K562 (cell line): ENCODE measurements around the gene TTC31. TPM values are rescaled to one million over a fixed set of nuclear protein-coding genes. Genes with fewer than 3 reads are reported as not detected.

Experiments used
- ARID2 ChIP-seq: fragments of 450-650 bp; IDR thresholded peaks from 2 replicates; pipeline ENCODE4 v1.6.1; 2017; ENCODE audit warnings: antibody characterized with exemption, mild to moderate bottlenecking
- CEBPG ChIP-seq, 3 experiments: fragments of 200-800 bp in 1 of 3; sonication (Bioruptor generic) in 1 of 3; sonication (generic) in 1 of 3; formaldehyde crosslinking in 1 of 3; IDR thresholded peaks in 2 of 3; conservative IDR thresholded peaks in 1 of 3; 2 replicates each; pipeline versions ENCODE4 v1.6.1 to v1.8.0; 2016 to 2022; ENCODE audit warnings: missing compliant biosample characterization in 2 of 3, missing genetic modification characterization in 2 of 3, mild to moderate bottlenecking in 1 of 3, missing genetic modification reagents in 1 of 3
- CTCF ChIP-seq, 3 experiments: IDR thresholded peaks in 2 of 3; conservative IDR thresholded peaks in 1 of 3; 2 replicates each; pipeline ENCODE4 v1.5.1; 2011 to 2012; ENCODE audit warnings: low read length in 3 of 3, mild to moderate bottlenecking in 3 of 3, control low read depth in 2 of 3, improper control_type of control experiment in 1 of 3, inconsistent platforms in 1 of 3, low read depth in 1 of 3, mixed read lengths in 1 of 3, moderate library complexity in 1 of 3; ENCODE audit not compliant: insufficient read depth in 2 of 3
- E2F3 ChIP-seq: fragments of 250-450 bp; sonication (Bioruptor Pico); IDR thresholded peaks from 2 replicates; pipeline ENCODE4 v1.4.0; 2020; ENCODE audit warnings: mild to moderate bottlenecking
- FOS ChIP-seq: IDR thresholded peaks from 3 replicates; pipeline ENCODE4 v1.6.1; 2011; ENCODE audit not compliant: insufficient read length; ENCODE audit errors: extremely low read depth
- HDAC3 ChIP-seq: fragments of 450-650 bp; IDR thresholded peaks from 2 replicates; pipeline ENCODE4 v1.6.1; 2018; ENCODE audit warnings: borderline replicate concordance, mild to moderate bottlenecking, moderate library complexity; ENCODE audit not compliant: partially characterized antibody
- HNRNPUL1 ChIP-seq: fragments of 200-400 bp; formaldehyde crosslinking; IDR thresholded peaks from 2 replicates; pipeline ENCODE4 v1.6.1; 2017; ENCODE audit warnings: low read length
- HOMEZ ChIP-seq: fragments of 250-450 bp; sonication (Bioruptor Pico); IDR thresholded peaks from 2 replicates; pipeline ENCODE4 v1.4.0; 2020; ENCODE audit warnings: mild to moderate bottlenecking, moderate library complexity
- ILF3 ChIP-seq: fragments of 450-650 bp; IDR thresholded peaks from 2 replicates; pipeline ENCODE4 v1.6.1; 2018; ENCODE audit warnings: antibody characterized with exemption, mild to moderate bottlenecking, moderate library complexity, borderline replicate concordance
- NR0B1 ChIP-seq: fragments of 450-650 bp; IDR thresholded peaks from one replicate; pipeline ENCODE4 v1.6.1; 2018; ENCODE audit warnings: mild to moderate bottlenecking, moderate library complexity; ENCODE audit not compliant: partially characterized antibody
- RBM15 ChIP-seq: fragments of 200-400 bp; formaldehyde crosslinking; IDR thresholded peaks from 2 replicates; pipeline ENCODE4 v1.6.1; 2018; ENCODE audit warnings: mild to moderate bottlenecking, low read length, moderate library complexity; ENCODE audit not compliant: insufficient read depth
- TAF15 ChIP-seq: fragments of 200-400 bp; formaldehyde crosslinking; IDR thresholded peaks from 2 replicates; pipeline ENCODE4 v1.6.1; 2017; ENCODE audit warnings: mild to moderate bottlenecking, low read depth, low read length, moderate library complexity
- TEAD4 ChIP-seq, 2 experiments: sonication (generic) in 1 of 2; formaldehyde crosslinking in 1 of 2; IDR thresholded peaks; 2 replicates each; pipeline versions ENCODE4 v1.6.1 to v1.8.0; 2012 to 2022; ENCODE audit warnings: borderline replicate concordance in 1 of 2, inconsistent platforms in 1 of 2, low read length in 1 of 2, mild to moderate bottlenecking in 1 of 2, missing genetic modification reagents in 1 of 2
- THRAP3 ChIP-seq: fragments of 450-650 bp; IDR thresholded peaks from 2 replicates; pipeline ENCODE4 v1.6.1; 2016; ENCODE audit warnings: mild to moderate bottlenecking, inconsistent platforms, borderline replicate concordance
- U2AF1 ChIP-seq: fragments of 200-400 bp; formaldehyde crosslinking; optimal IDR thresholded peaks from 2 replicates; pipeline ENCODE3; 2017; ENCODE audit warnings: mild to moderate bottlenecking, low read depth, low read length, moderate library complexity
- UBTF ChIP-seq, 2 experiments: IDR thresholded peaks; 2 replicates each; pipeline ENCODE4 v1.6.1; 2012; ENCODE audit warnings: improper control_type of control experiment in 2 of 2, low read depth in 2 of 2, low read length in 2 of 2, borderline replicate concordance in 1 of 2
- ZEB2 ChIP-seq: fragments of 450-650 bp; IDR thresholded peaks from 2 replicates; pipeline ENCODE4 v1.6.1; 2016
- ZNF274 ChIP-seq: IDR thresholded peaks from 2 replicates; pipeline ENCODE4 v1.6.1; 2011; ENCODE audit warnings: low read depth, mild to moderate bottlenecking, low read length, moderate library complexity, borderline replicate concordance
- polyA plus RNA-seq, 8 experiments: library from polyadenylated mRNA; depleted of rRNA in 4 of 8; stranded (reverse) in 5 of 8; unstranded in 3 of 8; fragments of >200 nt; fragmentation: Nextera tagmentation in 2 of 8; fragmentation: Illumina TruSeq in 1 of 8; extraction: Ambion mirVana in 2 of 8; extraction: Trizol in 1 of 8; gene quantifications; 2 replicates each; pipeline versions ENCODE4 v1.2.1 to v1.2.3, GENCODE V29; 2011 to 2014; ENCODE audit warnings: inconsistent platforms in 1 of 8, missing spikeins in 1 of 8
- total RNA-seq, 7 experiments: library from RNA; depleted of rRNA in 6 of 7; stranded (reverse); fragments of >200 nt in 6 of 7; fragmentation: Illumina TruSeq in 2 of 7; extraction: Trizol in 2 of 7; gene quantifications; 2 replicates each; pipeline versions ENCODE4 v1.2.1 to v1.2.3, GENCODE V29; 2011 to 2021; ENCODE audit warnings: low replicate concordance in 1 of 7

The TTC31 gene
- total and polyA plus RNA-seq, 9 of the 15 experiments (the other 6 are each of a cell fraction or from before 2014, with no cell fraction given) = 4.7 to 30.5 (median 15.9) TPM

DNA sequence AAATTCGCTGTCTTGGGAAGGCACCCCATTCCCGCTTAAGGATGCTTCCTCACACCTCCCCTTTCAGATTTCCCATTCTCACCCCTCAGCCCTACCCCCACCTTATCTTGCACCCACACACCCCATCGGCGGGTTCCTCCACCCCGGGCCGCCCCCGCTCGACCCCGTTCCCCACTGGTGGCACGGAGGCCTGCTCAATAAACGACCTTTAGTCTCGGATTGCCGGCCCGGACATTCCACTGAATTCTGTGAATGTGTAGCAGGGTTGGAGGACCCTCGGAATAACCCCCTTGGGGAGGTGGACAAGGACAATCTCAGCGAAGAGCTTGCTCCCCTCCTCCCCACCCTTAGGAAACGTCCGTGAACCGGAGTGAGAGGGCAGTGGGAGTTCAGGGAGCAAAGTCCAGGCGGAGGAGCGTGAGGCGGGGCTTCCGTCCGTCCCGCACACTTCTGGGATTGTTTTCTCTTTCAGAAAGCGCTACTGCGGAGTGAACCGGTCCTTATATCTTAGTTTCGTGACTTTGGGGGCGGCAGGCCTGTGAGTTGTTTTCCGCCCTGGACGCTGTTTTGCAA is 19.4 kb downstream of the TTC31 start (continued):
- no peak for TF ChIP-seq UBTF (IDR thresholded peaks at IDR 0.05; ENCODE audit: borderline replicate concordance in 1 of 2, low read depth in 2 of 2, low read length in 2 of 2)
- TF ChIP-seq U2AF1 = no peak
- no peak for TF ChIP-seq HDAC3
- no peak for TF ChIP-seq HOMEZ (CRISPR knock-in tag)
- no peak for TF ChIP-seq ZNF274
- no peak for TF ChIP-seq THRAP3
- no peak for TF ChIP-seq NR0B1
- no peak for TF ChIP-seq FOS
- TF ChIP-seq ZEB2 = no peak
- peak; percentile 41; the same call in 1 of the 2 replicates for TF ChIP-seq TEAD4 (IDR thresholded peaks at IDR 0.05; ENCODE audit: low read length)
- TF ChIP-seq TEAD4 (CRISPR knock-in tag; IDR thresholded peaks at IDR 0.05; ENCODE audit: borderline replicate concordance) = no peak
- TF ChIP-seq TAF15 = no peak
- no peak for TF ChIP-seq RBM15
- no peak for TF ChIP-seq CTCF (IDR thresholded peaks at IDR 0.05 in 2 of 3, conservative IDR thresholded peaks at IDR 0.05 in 1 of 3; ENCODE audit: insufficient read depth in 2 of 3, low read depth in 1 of 3, low read length in 3 of 3)
- TF ChIP-seq HNRNPUL1 = no peak
- TF ChIP-seq E2F3 (CRISPR knock-in tag) = no peak
- no peak for TF ChIP-seq CEBPG (CRISPR knock-in tag; IDR thresholded peaks at IDR 0.05)
- no peak for TF ChIP-seq CEBPG (tag; conservative IDR thresholded peaks at IDR 0.05 in 1 of 2, IDR thresholded peaks at IDR 0.05 in 1 of 2)
- no peak for TF ChIP-seq ARID2
- no peak for TF ChIP-seq ILF3
